ENCODE measurements around the gene PBX1.
"Not testable (repeated sequence)": the region's sequence is repeated elsewhere in the genome, so short reads cannot be mapped to it uniquely, and the experiment has no call there.

Gene PBX1

DNA sequence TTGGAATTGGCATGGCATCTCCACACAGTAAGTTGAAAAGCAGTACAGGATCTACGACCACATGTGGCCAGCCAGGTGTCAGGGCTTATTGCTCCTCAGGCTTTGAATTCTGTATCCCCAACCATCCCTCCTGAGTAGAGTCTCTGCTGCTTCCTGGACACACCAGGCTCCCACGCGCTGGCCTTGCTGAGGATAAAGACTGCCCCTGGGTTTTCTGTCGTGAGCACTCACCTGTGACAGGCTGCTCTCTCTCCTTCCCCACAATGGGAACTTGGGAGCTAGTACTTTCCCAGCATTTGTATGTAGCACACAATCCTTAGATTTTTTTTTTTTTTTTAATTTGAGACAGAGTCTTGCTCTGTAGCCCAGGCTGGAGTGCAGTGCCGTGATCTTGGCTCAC is 33.6 kb downstream of the PBX1 start:
- DNase-seq: no peak

GRCh38 chr1:164595212-164595611 is 36.2 kb downstream of the PBX1 start:
- DNase-seq: no peak

GRCh38 chr1:164596172-164596571 is 37.2 kb downstream of the PBX1 start:
- DNase-seq: no peak

GRCh38 chr1:164598719-164599118 is 39.7 kb downstream of the PBX1 start:
- DNase-seq: no peak

- no peak for DNase-seq
These were observed 40.3 kb downstream of the PBX1 start for GRCh38 chr1:164599272-164599671.

DNA sequence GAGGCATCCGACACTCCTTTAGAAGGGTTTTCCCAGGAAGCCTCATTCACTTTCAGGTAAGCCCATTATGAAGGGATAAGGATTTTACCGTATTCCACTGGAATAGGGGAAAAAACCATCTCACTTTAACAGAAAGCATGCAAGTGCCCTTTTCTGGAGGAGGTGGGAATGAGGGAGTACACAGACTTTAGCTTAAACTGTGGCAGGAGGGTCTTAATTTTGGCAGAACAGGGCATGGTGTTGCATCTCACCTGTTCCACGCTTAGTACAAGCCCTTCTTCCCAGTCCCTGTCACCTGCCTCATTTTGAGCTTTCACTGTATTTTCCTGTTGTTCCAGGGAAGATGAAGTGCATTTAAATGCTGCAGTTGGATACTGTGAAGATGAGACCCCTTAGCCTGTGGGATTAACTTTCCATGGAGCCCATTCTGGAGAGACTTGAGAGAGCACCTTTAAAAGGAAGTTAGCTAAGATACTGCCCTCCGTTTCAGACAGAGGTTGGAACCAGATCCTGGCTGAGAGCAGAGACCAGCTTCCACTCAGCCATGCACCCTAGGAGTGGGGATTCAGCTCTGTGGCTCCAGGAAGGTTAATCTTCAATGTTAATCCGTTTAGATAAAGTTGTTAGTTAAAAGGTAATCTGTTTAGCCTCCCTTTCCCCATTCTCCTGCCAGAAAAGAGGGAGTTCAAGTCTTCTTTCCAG is 42.6 kb downstream of the PBX1 start:
- no peak for DNase-seq

DNA sequence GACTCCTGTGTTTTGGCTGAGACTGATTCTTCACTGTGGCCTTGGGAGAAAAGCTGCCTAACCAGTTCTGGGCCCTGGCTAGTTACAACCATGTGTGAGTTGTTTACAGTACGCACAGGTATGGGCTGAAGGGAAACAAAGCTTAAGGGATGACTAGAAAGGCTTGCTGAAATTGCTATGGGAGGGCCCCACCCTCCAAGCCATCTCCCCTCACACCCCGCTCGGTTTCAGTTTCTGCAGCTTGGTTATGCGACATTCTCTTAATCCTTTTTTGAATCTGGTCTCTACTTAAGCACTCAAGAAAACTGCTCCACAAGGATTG is 43.1 kb downstream of the PBX1 start:
- DNase-seq: no peak

DNA sequence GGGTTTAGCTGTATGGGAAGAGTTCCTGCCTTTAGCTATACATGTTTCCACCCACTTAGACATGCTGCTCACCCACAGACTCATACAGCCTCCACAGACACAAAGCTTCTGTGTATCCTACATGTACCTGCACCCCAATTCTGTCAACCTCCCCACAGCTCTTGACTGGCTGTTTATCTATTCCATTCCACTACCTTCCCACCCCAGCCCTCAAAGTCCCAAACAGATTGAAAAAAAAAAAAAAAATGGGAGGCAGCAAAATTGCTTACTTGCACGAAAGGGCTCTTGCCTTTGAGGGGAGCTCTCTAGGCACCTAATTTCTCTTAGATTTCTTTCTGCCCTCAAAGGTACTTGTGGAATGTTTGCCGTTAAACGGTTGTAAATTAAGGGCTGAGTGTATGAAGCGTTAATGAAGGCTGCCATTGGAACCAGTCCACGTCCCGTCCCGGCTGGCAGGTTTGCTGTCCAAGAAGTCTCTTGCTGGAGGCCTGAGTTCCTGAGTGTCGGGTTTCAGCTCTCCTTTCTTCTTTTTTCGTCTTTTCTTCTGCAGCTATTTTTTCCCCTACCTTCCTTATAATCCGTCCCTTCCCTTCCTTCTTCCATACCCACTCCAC is 43.6 kb downstream of the PBX1 start:
- no peak for DNase-seq

- DNase-seq: not testable (repeated sequence)
These were observed 44.8 kb downstream of the PBX1 start for GRCh38 chr1:164603805-164604204.

GRCh38 chr1:164604541-164604940 is 45.6 kb downstream of the PBX1 start:
- DNase-seq: no peak

GRCh38 chr1:164605254-164606091 is 46.5 kb downstream of the PBX1 start:
- DNase-seq: no peak

- no peak for DNase-seq
These were observed 48.4 kb downstream of the PBX1 start for GRCh38 chr1:164607351-164607750.

DNA sequence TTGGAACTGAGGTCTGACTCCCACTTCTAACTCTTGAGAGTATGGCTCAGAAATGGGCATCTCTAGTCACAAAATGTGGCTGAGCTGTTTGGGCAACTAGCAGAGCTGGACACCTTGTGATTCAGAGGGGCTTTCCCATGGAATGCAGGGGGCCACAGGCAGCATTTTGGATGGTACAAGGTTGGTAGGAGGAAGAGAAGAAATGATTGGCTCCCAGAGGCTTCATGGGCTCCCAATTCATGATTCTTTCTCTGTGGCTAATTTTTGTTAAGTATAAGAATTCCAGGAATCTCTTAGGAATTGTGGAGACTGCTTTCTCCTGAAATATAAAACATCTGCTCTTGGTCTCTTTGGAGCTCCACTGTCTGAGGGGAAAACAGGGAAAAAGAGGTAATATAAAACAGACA is 49.7 kb downstream of the PBX1 start:
- DNase-seq: no peak

DNA sequence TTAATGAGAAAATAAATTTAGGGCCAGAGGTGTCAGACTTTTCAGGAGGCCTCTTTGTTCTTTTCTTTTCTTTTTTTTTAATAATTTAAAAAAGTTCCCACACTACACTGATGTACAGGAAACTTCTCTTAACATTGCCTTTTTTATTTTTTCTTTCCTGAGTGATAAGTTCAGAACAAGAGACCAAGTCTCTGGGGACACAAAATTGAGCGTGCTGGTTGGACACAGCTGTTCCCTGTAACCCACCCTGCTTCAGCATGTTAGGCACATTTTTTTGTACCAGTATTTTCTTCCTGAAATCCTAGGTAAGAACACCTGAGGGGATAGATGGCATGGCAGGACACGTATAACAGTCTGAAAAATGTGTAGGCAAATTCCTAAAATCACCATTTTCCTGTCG is 50.1 kb downstream of the PBX1 start:
- peak; percentile 86 for DNase-seq

GRCh38 chr1:164610538-164611222 is 51.7 kb downstream of the PBX1 start:
- DNase-seq: no peak

DNA sequence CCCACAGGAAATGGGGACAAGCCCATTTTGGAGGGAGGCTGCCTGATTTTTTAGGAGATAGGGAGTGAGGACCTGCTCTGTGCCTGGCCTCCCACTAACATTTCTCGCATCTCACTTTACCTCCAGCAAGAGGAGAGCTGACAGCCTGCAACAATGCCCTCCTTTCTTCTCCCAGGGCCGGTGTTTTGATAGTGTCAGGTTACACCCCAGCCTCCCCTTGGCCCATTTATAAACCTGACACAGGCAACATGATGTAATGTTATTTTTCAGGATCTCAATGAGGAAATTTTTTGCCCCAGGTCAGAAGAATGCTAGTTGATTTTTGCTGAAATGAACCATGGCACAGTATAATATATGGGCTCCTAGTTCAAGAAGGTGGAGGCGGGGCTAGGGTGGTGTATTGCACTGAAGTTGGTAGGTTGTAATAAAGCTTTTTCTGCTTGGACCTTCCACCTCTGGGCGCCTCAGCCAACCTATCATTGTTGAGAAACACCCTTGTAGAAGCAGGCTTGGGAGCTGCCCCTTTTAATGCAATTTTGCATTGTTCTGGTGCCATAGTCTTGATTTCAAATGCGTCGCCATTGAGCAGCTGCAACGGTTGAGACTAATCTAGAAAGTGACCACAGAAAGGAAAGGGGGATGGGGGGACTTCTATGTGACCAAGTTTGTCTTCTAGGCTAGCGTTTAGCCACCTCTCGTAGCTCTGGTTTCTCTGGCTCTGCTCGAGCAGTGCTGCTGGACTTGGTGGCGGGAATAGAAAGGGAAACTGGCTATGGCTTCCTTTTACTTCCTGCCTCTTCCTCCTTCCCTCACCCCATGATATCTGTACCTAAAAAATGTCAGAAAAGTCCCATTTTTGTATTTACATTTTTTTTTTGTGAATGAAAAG is 53.0 kb downstream of the PBX1 start:
- peak; percentile 76 for DNase-seq

- no peak for DNase-seq
These were observed 54.2 kb downstream of the PBX1 start for GRCh38 chr1:164613176-164613575.

GRCh38 chr1:164614316-164614715 is 55.3 kb downstream of the PBX1 start:
- DNase-seq: no peak

DNA sequence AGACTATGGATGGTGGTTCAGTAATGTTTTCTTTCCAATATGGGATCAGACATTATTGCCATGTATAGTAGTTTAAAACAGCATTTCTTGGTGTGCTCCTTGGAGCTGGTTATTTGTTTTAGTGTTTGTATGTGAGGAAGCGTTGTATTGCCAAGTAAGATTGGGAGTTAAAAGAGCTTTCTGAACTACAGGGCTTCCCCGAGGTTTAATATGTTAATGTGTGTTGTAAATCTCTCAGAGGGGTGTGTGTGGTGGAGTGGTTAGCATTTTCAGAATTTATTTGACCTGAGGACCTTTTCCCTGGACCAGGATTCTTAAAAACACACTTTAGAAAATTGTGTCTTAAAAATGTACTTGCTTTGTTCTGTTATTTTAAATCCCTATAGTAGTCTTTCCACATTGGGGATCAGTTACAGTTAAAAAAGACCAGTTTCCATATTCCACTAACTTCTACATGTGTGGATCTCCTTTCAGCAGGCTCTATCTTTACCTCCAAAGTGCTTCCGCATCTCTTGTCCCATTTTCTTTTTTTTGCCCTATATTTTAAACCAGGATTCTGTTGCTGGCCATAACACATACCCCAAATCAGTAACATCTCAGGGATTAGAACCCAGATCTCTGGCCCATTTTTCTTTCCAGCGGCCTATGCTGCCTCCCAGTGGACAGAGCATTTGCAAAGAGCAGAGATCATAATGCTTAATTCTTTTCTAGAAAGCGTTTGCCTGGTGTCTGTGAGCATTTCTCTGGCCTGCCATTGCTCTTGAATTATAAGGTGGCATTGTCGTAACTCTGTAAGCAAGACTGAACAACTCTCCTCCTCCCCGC is 58.6 kb downstream of the PBX1 start:
- DNase-seq: no peak

GRCh38 chr1:164618202-164618564 is 59.2 kb downstream of the PBX1 start:
- no peak for DNase-seq

- no peak for DNase-seq
These were observed 60.2 kb downstream of the PBX1 start for GRCh38 chr1:164619006-164619784.

Measured in NCI-H2171 (cell line).